Kidney epithelial cell (primary cell): ENCODE measurements around the gene MAN1A1. TPM values are rescaled to one million over a fixed set of nuclear protein-coding genes. Genes with fewer than 3 reads are reported as not detected.

Experiments used
- DNase-seq: peaks from one replicate; pipeline ENCODE4 v3.0.0-alpha.2; 2010; ENCODE audit warnings: low read depth
- H3K27me3 ChIP-seq: 2 replicates; pipeline ENCODE4 v1.6.0; 2011; ENCODE audit warnings: low read length; ENCODE audit not compliant: control insufficient read depth, insufficient read depth
- H3K36me3 ChIP-seq: 2 replicates; pipeline ENCODE4 v1.5.1; 2011; ENCODE audit warnings: low read length; ENCODE audit not compliant: control insufficient read depth, insufficient read depth
- H3K4me3 ChIP-seq: 2 replicates; pipeline ENCODE4 v1.5.1; 2011; ENCODE audit warnings: low read depth, mild to moderate bottlenecking, control low read depth, low read length
- total RNA-seq: library from RNA; depleted of rRNA; stranded (reverse); fragments of >200 nt; gene quantifications from 2 replicates; pipeline ENCODE4 v1.2.3, GENCODE V29; 2015
- TF ChIP-seq, protein P1 (sequence below): IDR thresholded peaks from 2 replicates; pipeline ENCODE4 v1.5.1; 2011; ENCODE audit warnings: mild to moderate bottlenecking, moderate library complexity, low read length, control low read depth, inconsistent platforms; ENCODE audit not compliant: insufficient read depth, poor library complexity, severe bottlenecking

MAN1A1 gene
- total RNA-seq, 1 donor from 2014 or later = 15.0 TPM

DNA sequence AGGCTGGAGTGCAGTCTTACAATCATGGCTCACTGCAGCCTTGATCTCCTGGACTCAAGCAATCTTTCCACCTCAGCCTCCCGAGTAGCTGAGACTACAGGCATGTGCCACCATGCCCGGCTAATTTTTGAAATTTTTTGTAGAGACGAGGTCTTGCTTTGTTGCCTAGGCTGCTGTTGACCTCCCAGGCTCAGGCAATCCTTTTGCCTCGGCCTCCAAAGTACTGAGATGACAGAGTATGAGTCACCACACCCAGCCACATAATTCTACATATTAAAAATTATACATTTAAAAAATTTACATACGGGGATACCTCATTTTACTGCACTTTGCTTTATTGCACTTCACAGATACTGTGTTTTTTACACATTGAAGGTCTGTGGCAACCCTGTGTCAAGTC, 115.1 kb downstream of the MAN1A1 start:
- H3K4me3 ChIP-seq = no peak overlapping the region
- TF ChIP-seq, protein P1, sequence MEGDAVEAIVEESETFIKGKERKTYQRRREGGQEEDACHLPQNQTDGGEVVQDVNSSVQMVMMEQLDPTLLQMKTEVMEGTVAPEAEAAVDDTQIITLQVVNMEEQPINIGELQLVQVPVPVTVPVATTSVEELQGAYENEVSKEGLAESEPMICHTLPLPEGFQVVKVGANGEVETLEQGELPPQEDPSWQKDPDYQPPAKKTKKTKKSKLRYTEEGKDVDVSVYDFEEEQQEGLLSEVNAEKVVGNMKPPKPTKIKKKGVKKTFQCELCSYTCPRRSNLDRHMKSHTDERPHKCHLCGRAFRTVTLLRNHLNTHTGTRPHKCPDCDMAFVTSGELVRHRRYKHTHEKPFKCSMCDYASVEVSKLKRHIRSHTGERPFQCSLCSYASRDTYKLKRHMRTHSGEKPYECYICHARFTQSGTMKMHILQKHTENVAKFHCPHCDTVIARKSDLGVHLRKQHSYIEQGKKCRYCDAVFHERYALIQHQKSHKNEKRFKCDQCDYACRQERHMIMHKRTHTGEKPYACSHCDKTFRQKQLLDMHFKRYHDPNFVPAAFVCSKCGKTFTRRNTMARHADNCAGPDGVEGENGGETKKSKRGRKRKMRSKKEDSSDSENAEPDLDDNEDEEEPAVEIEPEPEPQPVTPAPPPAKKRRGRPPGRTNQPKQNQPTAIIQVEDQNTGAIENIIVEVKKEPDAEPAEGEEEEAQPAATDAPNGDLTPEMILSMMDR = no peak
- H3K36me3 ChIP-seq = no peaks in the 10 kb centered on the region
- no peak for DNase-seq
- no peaks in the 10 kb centered on the region for H3K27me3 ChIP-seq

GRCh38 chr6:119233312-119233984, 116.1 kb downstream of the MAN1A1 start:
- no peak for DNase-seq
- TF ChIP-seq, protein P1 = no peak
- no peak overlapping the region for H3K4me3 ChIP-seq
- no peaks in the 10 kb centered on the region for H3K27me3 ChIP-seq
- H3K36me3 ChIP-seq = no peaks in the 10 kb centered on the region

GRCh38 chr6:119231394-119231793, 118.2 kb downstream of the MAN1A1 start:
- H3K36me3 ChIP-seq = no peaks in the 10 kb centered on the region
- TF ChIP-seq, protein P1 = no peak
- no peak for DNase-seq
- no peak overlapping the region for H3K4me3 ChIP-seq
- no peaks in the 10 kb centered on the region for H3K27me3 ChIP-seq

DNA sequence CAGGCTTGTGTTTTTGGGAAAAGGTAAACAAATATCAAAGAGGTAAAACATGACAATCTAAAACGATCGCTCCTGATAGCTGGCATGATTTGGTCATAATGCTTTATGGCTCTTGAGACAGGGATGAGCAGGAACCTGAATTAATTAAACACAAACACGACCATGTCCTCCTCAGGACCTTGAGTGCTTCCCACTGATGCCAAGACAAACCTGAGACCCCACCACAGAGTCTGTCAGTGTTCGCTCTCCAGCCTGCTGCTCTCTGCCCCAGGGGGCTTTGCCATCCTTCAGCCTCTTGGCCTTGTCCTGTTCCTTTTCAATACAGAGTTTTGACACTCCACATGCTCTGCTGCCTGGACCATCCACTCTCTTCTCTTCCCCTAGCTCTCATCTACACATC, 119.4 kb downstream of the MAN1A1 start:
- no peak overlapping the region for H3K4me3 ChIP-seq
- DNase-seq = no peak
- H3K36me3 ChIP-seq = no peaks in the 10 kb centered on the region
- TF ChIP-seq, protein P1 = no peak
- no peaks in the 10 kb centered on the region for H3K27me3 ChIP-seq

GRCh38 chr6:119227377-119227776, 122.2 kb downstream of the MAN1A1 start:
- Histone ChIP-seq H3K27me3 (no peaks in the 10 kb centered on the region), H3K36me3 (no peaks in the 10 kb centered on the region), H3K4me3 (no peak overlapping the region)
- TF ChIP-seq, protein P1 = no peak
- DNase-seq = no peak

GRCh38 chr6:119226089-119226488, 123.5 kb downstream of the MAN1A1 start:
- H3K4me3 ChIP-seq = no peak overlapping the region
- no peaks in the 10 kb centered on the region for H3K27me3 ChIP-seq
- peak; percentile 18 for DNase-seq
- H3K36me3 ChIP-seq = no peaks in the 10 kb centered on the region
- TF ChIP-seq, protein P1 = no peak
